ENCODE data around the gene ATOH7.
"Not testable (repeated sequence)": the region's sequence is repeated elsewhere in the genome, so short reads cannot be mapped to it uniquely, and the experiment has no call there.

ATOH7 gene

DNA sequence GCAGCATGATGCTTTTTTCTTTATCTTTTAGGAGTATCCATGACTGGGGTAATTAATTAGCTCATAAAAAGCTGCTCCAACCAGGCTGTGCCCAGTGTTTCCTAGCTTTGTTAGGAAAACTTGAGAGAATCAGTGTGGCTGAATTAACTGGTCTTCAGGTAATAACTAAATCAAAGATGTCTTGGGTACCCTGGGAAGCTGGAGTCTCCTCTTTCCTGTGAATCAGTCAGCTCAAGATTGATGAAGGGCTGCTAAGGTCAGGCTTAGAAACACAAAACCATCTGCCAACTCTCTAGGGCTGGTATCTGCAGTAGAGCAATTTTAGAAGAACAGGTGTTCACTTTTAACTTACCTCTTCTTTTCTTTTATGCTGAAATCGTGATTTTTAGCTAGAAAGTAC, 21.4 kb upstream of the ATOH7 start:
- no peak overlapping the region for H3K9ac ChIP-seq (ENCODE audit: low read length)
- no peaks in the 10 kb centered on the region for H3K9me3 ChIP-seq (ENCODE audit: control insufficient read depth, low read length)
- peaks cover 8% of the 10 kb centered on the region for H3K4me1 ChIP-seq (ENCODE audit: control insufficient read depth, insufficient read depth, low read length)
- no peak overlapping the region for H3K4me3 ChIP-seq (ENCODE audit: low read length)
- no peak for DNase-seq (ENCODE audit: low read depth)
- H3K27me3 ChIP-seq (replicated peaks; ENCODE audit: control insufficient read depth, insufficient read depth, low read length), result no peaks in the 10 kb centered on the region
- H3K36me3 ChIP-seq (ENCODE audit: control insufficient read depth, insufficient read depth, low read length, severe bottlenecking), result no peaks in the 10 kb centered on the region

DNA sequence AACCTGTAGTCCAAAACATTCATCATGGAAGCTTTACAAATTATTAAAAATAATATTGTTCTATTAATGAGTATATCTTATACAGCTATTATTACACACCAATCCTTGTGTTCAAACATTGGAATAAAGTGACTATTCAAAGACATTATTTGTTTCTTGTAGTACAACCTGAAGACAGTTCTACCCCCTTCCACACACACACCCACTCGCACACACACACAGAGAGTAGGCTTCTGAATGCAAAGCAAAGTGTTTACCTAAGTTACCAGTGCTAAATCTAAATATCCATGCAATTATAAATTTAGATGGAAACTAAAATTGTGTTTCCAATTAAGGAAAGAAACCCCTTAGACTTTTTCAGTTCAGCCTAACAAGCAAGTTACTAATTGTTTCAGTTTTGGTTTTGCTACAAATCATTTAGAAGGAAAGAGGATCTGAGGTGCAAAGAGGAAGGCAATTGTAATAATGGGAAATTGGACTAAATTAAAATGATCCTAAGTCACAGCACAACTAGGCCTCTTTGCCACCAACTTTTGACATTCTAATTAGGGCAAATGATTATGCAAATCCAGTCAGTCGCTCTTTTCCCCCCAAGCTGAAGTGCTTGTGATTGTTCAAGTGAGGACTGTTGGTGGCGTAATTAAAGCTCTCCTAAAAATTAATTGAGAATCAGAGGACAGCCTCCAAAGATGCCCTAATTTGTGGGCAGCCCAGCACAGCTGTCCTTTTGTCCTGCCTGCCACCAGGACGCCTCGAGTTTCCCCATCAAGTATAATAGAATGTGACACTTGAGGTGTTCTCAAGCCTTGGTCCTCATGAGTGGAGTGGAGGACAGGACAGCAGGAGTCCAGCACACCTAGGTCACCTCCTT, 19.9 kb upstream of the ATOH7 start:
- Histone ChIP-seq H3K9ac (ENCODE audit: low read length) (no peak overlapping the region), H3K27me3 (replicated peaks; ENCODE audit: control insufficient read depth, insufficient read depth, low read length) (no peaks in the 10 kb centered on the region), H3K4me1 (ENCODE audit: control insufficient read depth, insufficient read depth, low read length) (no peaks in the 10 kb centered on the region), H3K9me3 (ENCODE audit: control insufficient read depth, low read length) (no peaks in the 10 kb centered on the region), H3K36me3 (ENCODE audit: control insufficient read depth, insufficient read depth, low read length, severe bottlenecking) (no peaks in the 10 kb centered on the region), H3K4me3 (ENCODE audit: low read length) (no peak overlapping the region)
- no peak for DNase-seq (ENCODE audit: low read depth)

DNA sequence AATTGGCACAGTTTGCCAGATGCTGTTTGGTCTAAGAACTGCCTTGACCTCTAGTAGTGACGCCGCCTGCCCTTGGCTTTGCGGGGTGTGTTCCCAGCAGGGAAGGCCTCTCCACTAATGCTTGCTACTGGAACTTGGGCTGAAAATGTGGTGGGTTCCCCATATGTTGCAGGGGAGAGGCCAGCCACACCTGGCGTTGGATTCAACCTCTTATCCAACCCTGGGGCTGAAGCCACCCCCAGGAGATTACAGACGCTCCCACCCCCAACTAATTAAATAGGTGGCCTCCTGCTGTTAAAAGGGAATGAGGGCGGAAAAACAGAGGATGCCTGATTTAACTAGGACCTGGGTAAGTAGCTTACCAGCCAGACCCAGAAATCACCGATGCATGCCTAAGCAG, 19.2 kb upstream of the ATOH7 start:
- Histone ChIP-seq H3K36me3 (ENCODE audit: control insufficient read depth, insufficient read depth, low read length, severe bottlenecking) (no peaks in the 10 kb centered on the region), H3K9ac (ENCODE audit: low read length) (no peak overlapping the region), H3K9me3 (ENCODE audit: control insufficient read depth, low read length) (no peaks in the 10 kb centered on the region), H3K27me3 (replicated peaks; ENCODE audit: control insufficient read depth, insufficient read depth, low read length) (no peaks in the 10 kb centered on the region), H3K4me1 (ENCODE audit: control insufficient read depth, insufficient read depth, low read length) (no peaks in the 10 kb centered on the region), H3K4me3 (ENCODE audit: low read length) (no peak overlapping the region)
- no peak for DNase-seq (ENCODE audit: low read depth)

DNA sequence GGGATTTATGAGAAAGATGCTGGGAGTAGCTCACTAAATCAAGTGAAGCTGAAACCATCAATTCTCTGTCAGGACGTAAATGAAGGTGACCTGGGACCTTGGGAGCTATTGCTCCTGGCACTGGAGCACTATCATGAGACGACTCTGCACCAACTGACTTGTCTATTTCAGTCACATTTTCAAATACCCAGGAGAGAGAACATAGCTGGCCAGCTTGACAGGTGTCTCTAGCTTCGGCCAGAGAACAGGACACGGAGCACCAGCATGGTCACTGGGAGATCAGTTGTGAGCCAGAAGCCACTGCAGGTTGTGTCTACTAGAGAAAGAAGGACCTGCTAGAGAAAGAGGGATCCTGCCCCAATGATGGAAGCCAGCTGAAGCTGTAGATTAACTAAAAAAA, 17.4 kb upstream of the ATOH7 start:
- H3K9me3 ChIP-seq (ENCODE audit: control insufficient read depth, low read length), result no peaks in the 10 kb centered on the region
- DNase-seq (ENCODE audit: low read depth), result no peak

GRCh38 chr10:68247931-68248330, 16.0 kb upstream of the ATOH7 start:
- Histone ChIP-seq H3K9me3 (ENCODE audit: control insufficient read depth, low read length) (no peaks in the 10 kb centered on the region), H3K4me3 (ENCODE audit: low read length) (no peak overlapping the region), H3K36me3 (ENCODE audit: control insufficient read depth, insufficient read depth, low read length, severe bottlenecking) (no peaks in the 10 kb centered on the region), H3K27me3 (replicated peaks; ENCODE audit: control insufficient read depth, insufficient read depth, low read length) (no peaks in the 10 kb centered on the region), H3K9ac (ENCODE audit: low read length) (no peak overlapping the region), H3K4me1 (ENCODE audit: control insufficient read depth, insufficient read depth, low read length) (no peaks in the 10 kb centered on the region)
- DNase-seq (ENCODE audit: low read depth), result no peak

More for the DNA sequence above, 17.4 kb upstream of the ATOH7 start:
- Histone ChIP-seq H3K27me3 (replicated peaks; ENCODE audit: control insufficient read depth, insufficient read depth, low read length) (no peaks in the 10 kb centered on the region), H3K9ac (ENCODE audit: low read length) (no peak overlapping the region), H3K4me1 (ENCODE audit: control insufficient read depth, insufficient read depth, low read length) (no peaks in the 10 kb centered on the region), H3K4me3 (ENCODE audit: low read length) (no peak overlapping the region), H3K36me3 (ENCODE audit: control insufficient read depth, insufficient read depth, low read length, severe bottlenecking) (no peaks in the 10 kb centered on the region)

- not testable (repeated sequence) for H3K4me3 ChIP-seq (ENCODE audit: low read length); H3K36me3 ChIP-seq (ENCODE audit: control insufficient read depth, insufficient read depth, low read length, severe bottlenecking); H3K27me3 ChIP-seq (replicated peaks; ENCODE audit: control insufficient read depth, insufficient read depth, low read length); H3K9me3 ChIP-seq (ENCODE audit: control insufficient read depth, low read length); H3K4me1 ChIP-seq (ENCODE audit: control insufficient read depth, insufficient read depth, low read length); H3K9ac ChIP-seq (ENCODE audit: low read length); DNase-seq (ENCODE audit: low read depth)
Observed at GRCh38 chr10:68246397-68246796, 14.5 kb upstream of the ATOH7 start.

- Histone ChIP-seq H3K4me1 (ENCODE audit: control insufficient read depth, insufficient read depth, low read length) (no peaks in the 10 kb centered on the region), H3K27me3 (replicated peaks; ENCODE audit: control insufficient read depth, insufficient read depth, low read length) (no peaks in the 10 kb centered on the region), H3K4me3 (ENCODE audit: low read length) (no peak overlapping the region), H3K36me3 (ENCODE audit: control insufficient read depth, insufficient read depth, low read length, severe bottlenecking) (no peaks in the 10 kb centered on the region), H3K9me3 (ENCODE audit: control insufficient read depth, low read length) (no peaks in the 10 kb centered on the region), H3K9ac (ENCODE audit: low read length) (no peak overlapping the region)
- no peak for DNase-seq (ENCODE audit: low read depth)
Observed at GRCh38 chr10:68242051-68242450, 10.1 kb upstream of the ATOH7 start.

GRCh38 chr10:68239596-68240150, 7.8 kb upstream of the ATOH7 start:
- no peaks in the 10 kb centered on the region for H3K9me3 ChIP-seq (ENCODE audit: control insufficient read depth, low read length)

GRCh38 chr10:68239069-68239468, 7.2 kb upstream of the ATOH7 start:
- H3K9ac ChIP-seq (ENCODE audit: low read length), result no peak overlapping the region
- no peaks in the 10 kb centered on the region for H3K4me1 ChIP-seq (ENCODE audit: control insufficient read depth, insufficient read depth, low read length)
- no peaks in the 10 kb centered on the region for H3K9me3 ChIP-seq (ENCODE audit: control insufficient read depth, low read length)
- H3K4me3 ChIP-seq (ENCODE audit: low read length), result no peak overlapping the region
- H3K36me3 ChIP-seq (ENCODE audit: control insufficient read depth, insufficient read depth, low read length, severe bottlenecking), result no peaks in the 10 kb centered on the region
- H3K27me3 ChIP-seq (replicated peaks; ENCODE audit: control insufficient read depth, insufficient read depth, low read length), result peaks cover 1% of the 10 kb centered on the region
- DNase-seq (ENCODE audit: low read depth), result no peak

More at GRCh38 chr10:68239596-68240150, 7.8 kb upstream of the ATOH7 start:
- DNase-seq (ENCODE audit: low read depth), result peak; percentile 30
- no peak overlapping the region for H3K9ac ChIP-seq (ENCODE audit: low read length)
- H3K36me3 ChIP-seq (ENCODE audit: control insufficient read depth, insufficient read depth, low read length, severe bottlenecking), result no peaks in the 10 kb centered on the region
- no peak overlapping the region for H3K4me3 ChIP-seq (ENCODE audit: low read length)
- H3K4me1 ChIP-seq (ENCODE audit: control insufficient read depth, insufficient read depth, low read length), result no peaks in the 10 kb centered on the region
- no peaks in the 10 kb centered on the region for H3K27me3 ChIP-seq (replicated peaks; ENCODE audit: control insufficient read depth, insufficient read depth, low read length)

DNA sequence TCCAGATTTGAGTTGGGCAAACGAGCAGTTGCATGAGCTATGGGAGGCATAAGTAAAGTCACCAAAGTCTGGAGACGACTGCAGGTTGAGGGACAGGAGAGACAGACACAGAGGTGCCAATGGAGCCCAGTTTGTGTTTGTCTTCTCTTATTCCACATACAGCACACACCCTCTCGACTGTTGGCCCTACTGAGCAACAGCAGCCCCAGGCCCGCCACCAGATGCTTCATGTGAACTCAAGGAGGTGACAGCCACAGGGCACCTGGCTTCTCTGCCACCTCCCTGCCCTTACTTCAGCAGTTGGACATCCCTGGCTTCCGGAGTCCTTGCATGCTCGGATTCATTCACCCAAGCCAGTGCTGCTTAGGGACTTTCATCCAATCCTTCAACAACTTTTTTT, 6.5 kb upstream of the ATOH7 start:
- H3K4me1 ChIP-seq (ENCODE audit: control insufficient read depth, insufficient read depth, low read length), result no peaks in the 10 kb centered on the region
- H3K4me3 ChIP-seq (ENCODE audit: low read length), result no peak overlapping the region
- no peak for DNase-seq (ENCODE audit: low read depth)
- no peaks in the 10 kb centered on the region for H3K36me3 ChIP-seq (ENCODE audit: control insufficient read depth, insufficient read depth, low read length, severe bottlenecking)
- H3K27me3 ChIP-seq (replicated peaks; ENCODE audit: control insufficient read depth, insufficient read depth, low read length), result peaks cover 6% of the 10 kb centered on the region
- no peak overlapping the region for H3K9ac ChIP-seq (ENCODE audit: low read length)
- no peaks in the 10 kb centered on the region for H3K9me3 ChIP-seq (ENCODE audit: control insufficient read depth, low read length)

GRCh38 chr10:68237173-68237572, 5.3 kb upstream of the ATOH7 start:
- Histone ChIP-seq H3K9me3 (ENCODE audit: control insufficient read depth, low read length) (no peaks in the 10 kb centered on the region), H3K4me3 (ENCODE audit: low read length) (no peak overlapping the region), H3K36me3 (ENCODE audit: control insufficient read depth, insufficient read depth, low read length, severe bottlenecking) (no peaks in the 10 kb centered on the region), H3K27me3 (replicated peaks; ENCODE audit: control insufficient read depth, insufficient read depth, low read length) (peaks cover 6% of the 10 kb centered on the region), H3K9ac (ENCODE audit: low read length) (no peak overlapping the region), H3K4me1 (ENCODE audit: control insufficient read depth, insufficient read depth, low read length) (no peaks in the 10 kb centered on the region)
- DNase-seq (ENCODE audit: low read depth), result no peak

All from adipocyte (in vitro differentiated cells).